Neural progenitor cell (in vitro differentiated cells): ENCODE results near the gene CEBPA. TPM values are rescaled to one million over a fixed set of nuclear protein-coding genes. Genes with fewer than 3 reads are reported as not detected.
A peak's percentile ranks its signal among the peaks of the same experiment; 100 is the strongest.

Experiments used
- DNase-seq: peaks from one replicate; pipeline ENCODE4 v3.0.0-alpha.2; 2016; ENCODE audit warnings: low spot score
- H2AFZ ChIP-seq: fragments of 200-600 bp; sonication (generic); replicated peaks from 2 replicates; pipeline ENCODE4 v1.6.1; 2016; ENCODE audit warnings: antibody characterized with exemption
- H3F3A ChIP-seq: fragments of 200-600 bp; sonication (generic); 2 replicates; pipeline ENCODE4 v1.6.1; 2016; ENCODE audit warnings: antibody characterized with exemption, low read depth
- H3K27ac ChIP-seq: fragments of 200-600 bp; sonication (generic); 2 replicates; pipeline ENCODE4 v1.5.1; 2016; ENCODE audit warnings: mild to moderate bottlenecking
- H3K27me3 ChIP-seq: fragments of 200-600 bp; sonication (generic); 2 replicates; pipeline ENCODE4 v1.6.1; 2016; ENCODE audit warnings: mild to moderate bottlenecking, moderate library complexity
- H3K36me3 ChIP-seq: fragments of 200-600 bp; sonication (generic); 2 replicates; pipeline ENCODE4 v1.5.1; 2016
- H3K4me1 ChIP-seq: fragments of 200-600 bp; sonication (generic); 2 replicates; pipeline ENCODE4 v1.6.1; 2016; ENCODE audit warnings: mixed run types
- H3K4me2 ChIP-seq: fragments of 200-600 bp; sonication (generic); 2 replicates; pipeline ENCODE4 v1.6.1; 2016
- H3K4me3 ChIP-seq: fragments of 200-600 bp; sonication (generic); 2 replicates; pipeline ENCODE4 v1.5.1; 2016
- H3K79me2 ChIP-seq: fragments of 200-600 bp; sonication (generic); 2 replicates; pipeline ENCODE4 v1.6.1; 2016; ENCODE audit warnings: low read depth
- H3K9ac ChIP-seq: fragments of 200-600 bp; sonication (generic); 2 replicates; pipeline ENCODE4 v1.6.1; 2016
- H3K9me3 ChIP-seq: fragments of 200-600 bp; sonication (generic); 2 replicates; pipeline ENCODE4 v1.5.1; 2016; ENCODE audit warnings: low read depth
- H4K20me1 ChIP-seq: fragments of 200-600 bp; sonication (generic); 2 replicates; pipeline ENCODE4 v1.6.1; 2016; ENCODE audit warnings: low read depth
- H3K27ac Mint-ChIP-seq: 3 replicates; pipeline ENCODE4 v1.8.0; 2021; ENCODE audit warnings: mixed read lengths
- H3K27me3 Mint-ChIP-seq: 2 replicates; pipeline ENCODE4 v1.8.0; 2022; ENCODE audit warnings: low read depth, mild to moderate bottlenecking, inconsistent platforms, moderate library complexity, mixed read lengths; ENCODE audit not compliant: insufficient read depth
- H3K36me3 Mint-ChIP-seq: 3 replicates; pipeline ENCODE4 v1.8.0; 2021; ENCODE audit warnings: mixed read lengths
- H3K4me1 Mint-ChIP-seq: 3 replicates; pipeline ENCODE4 v1.8.0; 2021; ENCODE audit warnings: mixed read lengths
- H3K4me3 Mint-ChIP-seq: 3 replicates; pipeline ENCODE4 v1.8.0; 2021; ENCODE audit warnings: mild to moderate bottlenecking, moderate library complexity, mixed read lengths
- H3K9me3 Mint-ChIP-seq: 3 replicates; pipeline ENCODE4 v1.8.0; 2020; ENCODE audit warnings: mixed read lengths
- CTCF ChIP-seq: fragments of 200-600 bp; sonication (generic); IDR thresholded peaks from 2 replicates; pipeline ENCODE4 v1.5.1; 2017; ENCODE audit warnings: antibody characterized with exemption, mild to moderate bottlenecking
- EZH2 ChIP-seq: fragments of 200-600 bp; sonication (generic); IDR thresholded peaks from 2 replicates; pipeline ENCODE4 v1.6.1; 2017; ENCODE audit warnings: antibody characterized with exemption, mild to moderate bottlenecking, moderate library complexity
- EZH2phosphoT487 ChIP-seq: fragments of 200-600 bp; sonication (generic); IDR thresholded peaks from 2 replicates; pipeline ENCODE4 v1.6.1; 2017; ENCODE audit warnings: antibody characterized with exemption
- total RNA-seq: library from RNA; depleted of rRNA; stranded (reverse); fragments of >200 nt; gene quantifications from 2 replicates; pipeline ENCODE4 v1.2.3, GENCODE V29; 2015; ENCODE audit warnings: low replicate concordance

The CEBPA gene
- total RNA-seq, 1 donor from 2014 or later = 0.71 TPM

GRCh38 chr19:33304371-33304759 is 2.0 kb upstream of the CEBPA start:
- no peaks in the 10 kb centered on the region for H3K36me3 ChIP-seq
- peaks cover 52% of the 10 kb centered on the region for H3K27me3 ChIP-seq
- no peak overlapping the region for H2AFZ ChIP-seq
- H3K4me1 ChIP-seq = peaks cover 11% of the 10 kb centered on the region
- H3F3A ChIP-seq = no peaks in the 10 kb centered on the region
- H3K9me3 ChIP-seq = no peaks in the 10 kb centered on the region
- no peaks in the 10 kb centered on the region for H3K79me2 ChIP-seq
- Mint-ChIP-seq H3K36me3 (no peaks in the 10 kb centered on the region), H3K27ac (no peak overlapping the region), H3K4me3 (peak overlapping the region; percentile 81), H3K9me3 (no peaks in the 10 kb centered on the region), H3K4me1 (peaks cover 3% of the 10 kb centered on the region), H3K27me3 (peaks cover 26% of the 10 kb centered on the region)
- no peak overlapping the region for H3K27ac ChIP-seq
- no peak overlapping the region for H3K4me2 ChIP-seq
- no peak for DNase-seq
- peaks cover 24% of the 10 kb centered on the region for H4K20me1 ChIP-seq
- no peak overlapping the region for H3K4me3 ChIP-seq
- no peak for TF ChIP-seq EZH2
- no peak for TF ChIP-seq EZH2phosphoT487
- TF ChIP-seq CTCF = no peak
- H3K9ac ChIP-seq = no peak overlapping the region

GRCh38 chr19:33303791-33304345 is 1.5 kb upstream of the CEBPA start:
- H3K9me3 Mint-ChIP-seq = no peaks in the 10 kb centered on the region
- peaks cover 15% of the 10 kb centered on the region for H3K4me1 ChIP-seq
- H3K4me1 Mint-ChIP-seq = peaks cover 3% of the 10 kb centered on the region
- no peaks in the 10 kb centered on the region for H3K36me3 Mint-ChIP-seq
- H3K9ac ChIP-seq = no peak overlapping the region
- TF ChIP-seq EZH2 (no peak), CTCF (no peak), EZH2phosphoT487 (no peak)
- peak overlapping the region; percentile 94 for H3K4me2 ChIP-seq
- H3K9me3 ChIP-seq = no peaks in the 10 kb centered on the region
- H3K36me3 ChIP-seq = no peaks in the 10 kb centered on the region
- H3K4me3 ChIP-seq = peak overlapping the region; percentile 85
- H3K27me3 Mint-ChIP-seq = peaks cover 27% of the 10 kb centered on the region
- no peak for DNase-seq
- peaks cover 57% of the 10 kb centered on the region for H3K27me3 ChIP-seq
- H2AFZ ChIP-seq = peak overlapping the region; percentile 78
- H3K27ac ChIP-seq = no peak overlapping the region
- peaks cover 4% of the 10 kb centered on the region for H3F3A ChIP-seq
- peaks cover 24% of the 10 kb centered on the region for H4K20me1 ChIP-seq
- H3K27ac Mint-ChIP-seq = no peak overlapping the region
- H3K79me2 ChIP-seq = no peaks in the 10 kb centered on the region
- H3K4me3 Mint-ChIP-seq = peak overlapping the region; percentile 81

GRCh38 chr19:33302974-33303790 is 848 bp upstream of the CEBPA start:
- Mint-ChIP-seq H3K27ac (no peak overlapping the region), H3K9me3 (no peaks in the 10 kb centered on the region), H3K36me3 (no peaks in the 10 kb centered on the region), H3K27me3 (peaks cover 25% of the 10 kb centered on the region), H3K4me1 (peaks cover 3% of the 10 kb centered on the region), H3K4me3 (peak overlapping the region; percentile 81)
- peaks cover 61% of the 10 kb centered on the region for H3K27me3 ChIP-seq
- H2AFZ ChIP-seq = peak overlapping the region; percentile 78
- peak overlapping the region; percentile 85 for H3K4me3 ChIP-seq
- H4K20me1 ChIP-seq = peaks cover 24% of the 10 kb centered on the region
- no peaks in the 10 kb centered on the region for H3K79me2 ChIP-seq
- no peak overlapping the region for H3K9ac ChIP-seq
- peaks cover 4% of the 10 kb centered on the region for H3F3A ChIP-seq
- no peaks in the 10 kb centered on the region for H3K9me3 ChIP-seq
- H3K36me3 ChIP-seq = no peaks in the 10 kb centered on the region
- peak overlapping the region; percentile 94 for H3K4me2 ChIP-seq
- H3K27ac ChIP-seq = no peak overlapping the region
- TF ChIP-seq EZH2phosphoT487 = peak; percentile 36
- no peak for TF ChIP-seq EZH2
- peak; percentile 84 for DNase-seq
- peaks cover 15% of the 10 kb centered on the region for H3K4me1 ChIP-seq

- no peak overlapping the region for H3K27ac Mint-ChIP-seq
- Histone ChIP-seq H3K79me2 (no peaks in the 10 kb centered on the region), H3K9me3 (no peaks in the 10 kb centered on the region), H2AFZ (peak overlapping the region; percentile 68), H3K27me3 (peaks cover 61% of the 10 kb centered on the region), H3F3A (peaks cover 4% of the 10 kb centered on the region), H3K9ac (no peak overlapping the region), H3K36me3 (no peaks in the 10 kb centered on the region), H4K20me1 (peaks cover 24% of the 10 kb centered on the region), H3K4me1 (peaks cover 16% of the 10 kb centered on the region), H3K4me2 (peak overlapping the region; percentile 94), H3K4me3 (peak overlapping the region; percentile 85), H3K27ac (no peak overlapping the region)
- H3K27me3 Mint-ChIP-seq = peaks cover 34% of the 10 kb centered on the region
- H3K4me3 Mint-ChIP-seq = no peak overlapping the region
- no peaks in the 10 kb centered on the region for H3K36me3 Mint-ChIP-seq
- H3K4me1 Mint-ChIP-seq = peaks cover 3% of the 10 kb centered on the region
- DNase-seq = peak; percentile 69
- TF ChIP-seq EZH2phosphoT487 = peak; percentile 20
- TF ChIP-seq CTCF = no peak
- H3K9me3 Mint-ChIP-seq = no peaks in the 10 kb centered on the region
Measured at GRCh38 chr19:33301900-33302174, 497 bp downstream of the CEBPA start.
